GM21390 (cell line): ENCODE data around the gene DNAJB14.
A peak's percentile ranks its signal among the peaks of the same experiment; 100 is the strongest.

Experiments
- ATAC-seq: cut with Tn5 transposase; IDR thresholded peaks from one replicate; pipeline ENCODE4 v1.9.1; 2021; ENCODE audit not compliant: unreplicated experiment

The DNAJB14 gene

GRCh38 chr4:99872570-99872969 lies 73.8 kb downstream of the DNAJB14 start:
- ATAC-seq: no peak

GRCh38 chr4:99868126-99868596 lies 78.3 kb downstream of the DNAJB14 start:
- ATAC-seq: no peak

- ATAC-seq: no peak
Observed at GRCh38 chr4:99863804-99864203, 82.6 kb downstream of the DNAJB14 start.

GRCh38 chr4:99861120-99861905 lies 85.1 kb downstream of the DNAJB14 start:
- peak; percentile 44 for ATAC-seq

- no peak for ATAC-seq
Observed at GRCh38 chr4:99860521-99860920, 85.9 kb downstream of the DNAJB14 start.

- ATAC-seq: peak; percentile 42
Observed at GRCh38 chr4:99859618-99860017, 86.8 kb downstream of the DNAJB14 start.

- ATAC-seq: no peak
Observed at GRCh38 chr4:99857307-99857706, 89.1 kb downstream of the DNAJB14 start.

- ATAC-seq: no peak
Observed at GRCh38 chr4:99856166-99856565, 90.3 kb downstream of the DNAJB14 start.

GRCh38 chr4:99855678-99856077 lies 90.7 kb downstream of the DNAJB14 start:
- ATAC-seq: peak; percentile 43

GRCh38 chr4:99853999-99854398 lies 92.4 kb downstream of the DNAJB14 start:
- ATAC-seq: no peak

- ATAC-seq: no peak
Observed at GRCh38 chr4:99853190-99853589, 93.2 kb downstream of the DNAJB14 start.

- ATAC-seq: no peak
Observed at GRCh38 chr4:99852199-99852749, 94.1 kb downstream of the DNAJB14 start.

GRCh38 chr4:99848591-99849001 lies 97.8 kb downstream of the DNAJB14 start:
- ATAC-seq: peak; percentile 35

- peak; percentile 56 for ATAC-seq
Observed at GRCh38 chr4:99847362-99847976, 98.9 kb downstream of the DNAJB14 start.

- ATAC-seq: no peak
Observed at GRCh38 chr4:99846891-99847290, 99.5 kb downstream of the DNAJB14 start.
